Liver (tissue), 9 donors: ENCODE measurements around the gene EPB41L2. TPM values are rescaled to one million over a fixed set of nuclear protein-coding genes. Genes with fewer than 3 reads are reported as not detected.

ENCODE experiments used
- DNase-seq: peaks from one replicate; pipeline ENCODE4 v3.0.0-alpha.2; 2017; ENCODE audit warnings: low spot score
- H3K27ac ChIP-seq, 2 donors: one replicate each; pipeline ENCODE4 v1.7.0; 2013; ENCODE audit warnings: inconsistent platforms in 2 of 2, low read length in 2 of 2, control low read depth in 1 of 2, low read depth in 1 of 2, mild to moderate bottlenecking in 1 of 2
- H3K27me3 ChIP-seq, 4 donors: one replicate each; pipeline versions ENCODE4 v1.6.1 to v1.7.0; 2013; ENCODE audit warnings: low read length in 3 of 4, inconsistent platforms in 1 of 4, mild to moderate bottlenecking in 1 of 4, moderate library complexity in 1 of 4; ENCODE audit not compliant: control insufficient read depth in 4 of 4, insufficient read depth in 4 of 4
- H3K36me3 ChIP-seq, 4 donors: one replicate each; pipeline versions ENCODE4 v1.6.1 to v1.7.0; 2013; ENCODE audit warnings: low read length in 3 of 4, mild to moderate bottlenecking in 3 of 4, low read depth in 1 of 4, moderate library complexity in 1 of 4; ENCODE audit not compliant: control insufficient read depth in 4 of 4, insufficient read depth in 3 of 4
- H3K4me1 ChIP-seq, 4 donors: one replicate each; pipeline versions ENCODE4 v1.6.1 to v1.7.0; 2013; ENCODE audit warnings: low read length in 3 of 4, mild to moderate bottlenecking in 3 of 4, moderate library complexity in 1 of 4; ENCODE audit not compliant: control insufficient read depth in 4 of 4, insufficient read depth in 4 of 4
- H3K4me3 ChIP-seq, 3 donors: one replicate each; pipeline versions ENCODE4 v1.6.1 to v1.7.0; 2013; ENCODE audit warnings: low read length in 3 of 3, control low read depth in 1 of 3, low read depth in 1 of 3, mild to moderate bottlenecking in 1 of 3
- H3K9ac ChIP-seq, 2 donors: one replicate each; pipeline ENCODE4 v1.7.0; 2013; ENCODE audit warnings: low read length in 2 of 2, mild to moderate bottlenecking in 2 of 2, moderate library complexity in 2 of 2, control low read depth in 1 of 2, low read depth in 1 of 2
- H3K9me3 ChIP-seq, 4 donors: one replicate each; pipeline versions ENCODE4 v1.6.1 to v1.7.0; 2013; ENCODE audit warnings: low read length in 3 of 4; ENCODE audit not compliant: control insufficient read depth in 4 of 4
- EGR1 ChIP-seq, 2 donors: IDR thresholded peaks; 2 replicates each; pipeline ENCODE4 v1.6.1; 2016 to 2018; ENCODE audit warnings: antibody characterized with exemption in 2 of 2, low read depth in 2 of 2
- FOXA1 ChIP-seq: IDR thresholded peaks from 2 replicates; pipeline ENCODE4 v1.6.1; 2016; ENCODE audit warnings: antibody characterized with exemption
- FOXA2 ChIP-seq: IDR thresholded peaks from 2 replicates; pipeline ENCODE4 v1.6.1; 2016; ENCODE audit warnings: antibody characterized with exemption
- HNF4A ChIP-seq, 2 donors: conservative IDR thresholded peaks; 2 replicates each; pipeline ENCODE4 v1.6.1; 2016; ENCODE audit warnings: antibody characterized with exemption in 2 of 2, mild to moderate bottlenecking in 2 of 2
- HNF4G ChIP-seq: IDR thresholded peaks from 2 replicates; pipeline ENCODE4 v1.6.1; 2016; ENCODE audit warnings: antibody characterized with exemption
- MAX ChIP-seq: IDR thresholded peaks from 2 replicates; pipeline ENCODE4 v1.6.1; 2016; ENCODE audit warnings: antibody characterized with exemption
- NR2F2 ChIP-seq: IDR thresholded peaks from 2 replicates; pipeline ENCODE4 v1.6.1; 2016; ENCODE audit warnings: antibody characterized with exemption
- RAD21 ChIP-seq, 2 donors: IDR thresholded peaks; 2 replicates each; pipeline ENCODE4 v1.6.1; 2016; ENCODE audit warnings: antibody characterized with exemption in 2 of 2, mild to moderate bottlenecking in 2 of 2
- REST ChIP-seq: IDR thresholded peaks from 2 replicates; pipeline ENCODE4 v1.6.1; 2016; ENCODE audit warnings: antibody characterized with exemption, mild to moderate bottlenecking
- SP1 ChIP-seq: IDR thresholded peaks from 2 replicates; pipeline ENCODE4 v1.6.1; 2018; ENCODE audit warnings: antibody characterized with exemption, mild to moderate bottlenecking
- TAF1 ChIP-seq: conservative IDR thresholded peaks from 2 replicates; pipeline ENCODE4 v1.6.1; 2016; ENCODE audit warnings: antibody characterized with exemption, mild to moderate bottlenecking
- YY1 ChIP-seq: IDR thresholded peaks from 2 replicates; pipeline ENCODE4 v1.6.1; 2016; ENCODE audit warnings: antibody characterized with exemption, mild to moderate bottlenecking
- ZBTB33 ChIP-seq: IDR thresholded peaks from 2 replicates; pipeline ENCODE4 v1.6.1; 2016; ENCODE audit warnings: antibody characterized with exemption
- WGBS: extraction: QIAGEN DNeasy Blood & Tissue Kit; methylation state at CpG from one replicate; pipeline ENCODE4 v1.1.7; 2013; 5-methylcytosine and 5-hydroxymethylcytosine counted together
- polyA plus RNA-seq, 2 donors: library from polyadenylated mRNA; stranded (reverse) in 1 of 2; unstranded in 1 of 2; fragments of 200-250 nt in 1 of 2; fragments of >200 nt in 1 of 2; fragmentation: Nextera tagmentation in 1 of 2; extraction: Ambion mirVana in 1 of 2; gene quantifications; one replicate each; pipeline versions ENCODE4 v1.2.1 to v1.2.3, GENCODE V29; 2013 to 2015
- total RNA-seq, 2 donors: library from RNA; depleted of rRNA; stranded (reverse); fragments of >200 nt; gene quantifications; one replicate each; pipeline ENCODE4 v1.2.3, GENCODE V29; 2014
- TF ChIP-seq, protein P1 (sequence below): IDR thresholded peaks from 2 replicates; pipeline ENCODE4 v1.6.1; 2016; ENCODE audit warnings: antibody characterized with exemption
- donor health status: healthy.
- donor health status: healthy.
- donor health status: healthy.
- donor health status: healthy.
- donor health status: healthy.

The EPB41L2 gene
- total and polyA plus RNA-seq, 4 donors, result 10.0 to 43.3 (median 18.7) TPM

DNA sequence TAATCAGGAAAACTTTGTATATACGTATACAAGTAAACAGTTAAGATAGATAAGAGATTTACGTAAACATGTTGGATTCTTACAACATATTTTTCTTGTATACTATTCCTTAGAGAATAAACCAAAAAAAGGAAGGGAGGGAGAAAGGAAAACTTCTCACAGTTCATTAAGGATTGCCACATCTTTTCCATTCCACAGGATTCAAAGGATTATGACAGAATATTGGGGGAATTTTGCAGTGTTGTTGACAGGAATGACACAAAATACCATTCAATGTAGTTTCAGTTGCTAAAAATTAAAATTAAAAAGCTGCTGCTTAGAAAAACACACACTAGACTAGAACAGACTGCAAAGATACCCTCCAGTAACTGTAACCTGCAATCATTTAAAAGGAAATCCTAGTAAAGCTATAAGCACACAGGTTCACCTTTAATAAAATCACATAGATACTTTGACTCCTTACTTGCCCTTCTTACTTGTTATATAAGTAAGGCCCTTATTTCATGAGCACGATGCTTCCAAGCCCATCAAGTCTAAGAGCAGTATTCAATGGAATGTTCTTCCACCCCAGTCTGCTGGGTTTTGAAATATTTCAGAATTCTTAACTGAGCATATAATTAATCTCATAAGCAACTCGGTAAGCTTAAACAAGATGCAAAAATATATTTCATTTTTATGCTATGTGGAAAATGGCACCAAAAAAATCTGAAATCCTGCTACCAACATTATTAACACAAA is 128.0 kb downstream of the EPB41L2 start:
- TF ChIP-seq REST, result no peak
- no peaks in the 10 kb centered on the region for H3K36me3 ChIP-seq
- WGBS, result 62% methylated on average over 4 of the region's 4 CpGs
- DNase-seq, result no peak
- no peaks in the 10 kb centered on the region for H3K9me3 ChIP-seq
- no peaks in the 10 kb centered on the region for H3K4me1 ChIP-seq
- H3K27me3 ChIP-seq, result no peaks in the 10 kb centered on the region
- no peak overlapping the region for H3K4me3 ChIP-seq
- H3K9ac ChIP-seq, result no peak overlapping the region
- no peak overlapping the region for H3K27ac ChIP-seq

DNA sequence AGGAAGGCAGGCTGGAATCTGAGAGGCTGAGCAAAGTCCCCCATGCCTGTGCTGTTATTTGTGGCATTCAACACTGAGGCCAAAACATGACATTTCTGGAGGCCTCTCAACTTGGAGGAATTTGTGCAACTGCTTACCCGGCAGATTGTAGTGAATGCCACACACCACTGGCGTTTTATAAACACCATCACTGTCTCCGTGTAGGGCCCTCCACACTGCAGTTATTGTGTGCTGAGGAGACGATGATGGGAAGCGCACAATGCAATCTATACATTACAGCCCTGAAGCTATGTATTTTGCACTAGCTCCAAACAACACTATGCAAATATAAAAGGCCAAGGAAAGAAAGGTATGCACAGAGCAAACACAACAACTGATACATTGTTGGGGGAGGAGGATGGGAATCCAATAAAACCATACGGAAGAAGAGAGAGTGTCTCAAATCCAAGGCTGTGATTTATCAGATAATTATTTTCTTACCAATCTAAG is 129.3 kb downstream of the EPB41L2 start:
- no peak for DNase-seq
- Histone ChIP-seq H3K27me3 (no peaks in the 10 kb centered on the region), H3K27ac (no peak overlapping the region), H3K9me3 (no peaks in the 10 kb centered on the region), H3K4me1 (no peaks in the 10 kb centered on the region), H3K4me3 (no peak overlapping the region), H3K36me3 (no peaks in the 10 kb centered on the region), H3K9ac (no peak overlapping the region)
- TF ChIP-seq HNF4G (no peak), ZBTB33 (no peak), EGR1 (IDR thresholded peaks at IDR 0.05; ENCODE audit: low read depth in 2 of 2) (no peak), YY1 (no peak), MAX (no peak), FOXA1 (no peak), NR2F2 (no peak), FOXA2 (no peak), HNF4A (conservative IDR thresholded peaks at IDR 0.05) (no peak)
- TF ChIP-seq, protein P1, sequence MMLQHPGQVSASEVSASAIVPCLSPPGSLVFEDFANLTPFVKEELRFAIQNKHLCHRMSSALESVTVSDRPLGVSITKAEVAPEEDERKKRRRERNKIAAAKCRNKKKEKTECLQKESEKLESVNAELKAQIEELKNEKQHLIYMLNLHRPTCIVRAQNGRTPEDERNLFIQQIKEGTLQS, result no peak
- 74% methylated on average over 6 of the region's 6 CpGs for WGBS

DNA sequence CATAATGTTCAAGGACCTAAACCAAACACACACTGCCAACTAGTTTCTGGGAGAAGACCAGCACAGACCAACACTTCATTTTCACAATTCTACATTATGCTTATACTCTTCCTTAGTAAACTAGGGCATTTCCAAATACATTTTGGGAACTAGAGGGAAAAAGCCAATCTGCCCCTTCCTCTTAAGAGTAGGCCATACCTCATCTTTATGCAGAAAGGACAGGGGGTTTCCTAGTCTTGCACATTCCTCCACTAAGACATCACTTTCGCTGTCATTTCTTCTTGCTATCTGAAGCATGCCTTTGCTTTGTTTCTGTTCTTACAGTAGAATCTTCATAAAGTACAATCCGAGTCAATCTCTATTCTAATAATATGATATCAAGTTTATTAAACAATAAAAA is 130.1 kb downstream of the EPB41L2 start:
- Histone ChIP-seq H3K36me3 (no peaks in the 10 kb centered on the region), H3K4me1 (no peaks in the 10 kb centered on the region), H3K9ac (no peak overlapping the region), H3K9me3 (no peaks in the 10 kb centered on the region), H3K27ac (no peak overlapping the region), H3K4me3 (no peak overlapping the region), H3K27me3 (no peaks in the 10 kb centered on the region)
- 94% methylated on average over 2 of the region's 2 CpGs for WGBS
- no peak for DNase-seq
- no peak for TF ChIP-seq FOXA2
- TF ChIP-seq TAF1, result no peak
- no peak for TF ChIP-seq HNF4A (conservative IDR thresholded peaks at IDR 0.05)
- no peak for TF ChIP-seq MAX
- TF ChIP-seq RAD21 (IDR thresholded peaks at IDR 0.05), result no peak
- TF ChIP-seq EGR1 (IDR thresholded peaks at IDR 0.05; ENCODE audit: low read depth in 2 of 2), result no peak
- no peak for TF ChIP-seq SP1
- TF ChIP-seq FOXA1, result no peak
- TF ChIP-seq REST, result no peak
- no peak for TF ChIP-seq HNF4G
- TF ChIP-seq YY1, result no peak
- TF ChIP-seq, protein P1, result no peak
